ENCODE measurements around the gene ISLR2.

ISLR2 gene

GRCh38 chr15:74170875-74171578, 40.6 kb downstream of the ISLR2 start:
- H3K4me3 ChIP-seq (ENCODE audit: low read depth, low read length): no peak overlapping the region
- no peak for DNase-seq (ENCODE audit: low read depth)
- TF ChIP-seq MYC (IDR thresholded peaks at IDR 0.05; ENCODE audit: low read depth, low read length) (no peak), POLR2A (IDR thresholded peaks at IDR 0.05; ENCODE audit: extremely low read depth, insufficient read length) (no peak)
- TF ChIP-seq, protein P1, sequence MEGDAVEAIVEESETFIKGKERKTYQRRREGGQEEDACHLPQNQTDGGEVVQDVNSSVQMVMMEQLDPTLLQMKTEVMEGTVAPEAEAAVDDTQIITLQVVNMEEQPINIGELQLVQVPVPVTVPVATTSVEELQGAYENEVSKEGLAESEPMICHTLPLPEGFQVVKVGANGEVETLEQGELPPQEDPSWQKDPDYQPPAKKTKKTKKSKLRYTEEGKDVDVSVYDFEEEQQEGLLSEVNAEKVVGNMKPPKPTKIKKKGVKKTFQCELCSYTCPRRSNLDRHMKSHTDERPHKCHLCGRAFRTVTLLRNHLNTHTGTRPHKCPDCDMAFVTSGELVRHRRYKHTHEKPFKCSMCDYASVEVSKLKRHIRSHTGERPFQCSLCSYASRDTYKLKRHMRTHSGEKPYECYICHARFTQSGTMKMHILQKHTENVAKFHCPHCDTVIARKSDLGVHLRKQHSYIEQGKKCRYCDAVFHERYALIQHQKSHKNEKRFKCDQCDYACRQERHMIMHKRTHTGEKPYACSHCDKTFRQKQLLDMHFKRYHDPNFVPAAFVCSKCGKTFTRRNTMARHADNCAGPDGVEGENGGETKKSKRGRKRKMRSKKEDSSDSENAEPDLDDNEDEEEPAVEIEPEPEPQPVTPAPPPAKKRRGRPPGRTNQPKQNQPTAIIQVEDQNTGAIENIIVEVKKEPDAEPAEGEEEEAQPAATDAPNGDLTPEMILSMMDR (IDR thresholded peaks at IDR 0.05; ENCODE audit: low read depth, low read length): no peak
- TF ChIP-seq, protein P2, sequence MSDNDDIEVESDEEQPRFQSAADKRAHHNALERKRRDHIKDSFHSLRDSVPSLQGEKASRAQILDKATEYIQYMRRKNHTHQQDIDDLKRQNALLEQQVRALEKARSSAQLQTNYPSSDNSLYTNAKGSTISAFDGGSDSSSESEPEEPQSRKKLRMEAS (IDR thresholded peaks at IDR 0.05; ENCODE audit: low read depth, low read length): no peak

DNA sequence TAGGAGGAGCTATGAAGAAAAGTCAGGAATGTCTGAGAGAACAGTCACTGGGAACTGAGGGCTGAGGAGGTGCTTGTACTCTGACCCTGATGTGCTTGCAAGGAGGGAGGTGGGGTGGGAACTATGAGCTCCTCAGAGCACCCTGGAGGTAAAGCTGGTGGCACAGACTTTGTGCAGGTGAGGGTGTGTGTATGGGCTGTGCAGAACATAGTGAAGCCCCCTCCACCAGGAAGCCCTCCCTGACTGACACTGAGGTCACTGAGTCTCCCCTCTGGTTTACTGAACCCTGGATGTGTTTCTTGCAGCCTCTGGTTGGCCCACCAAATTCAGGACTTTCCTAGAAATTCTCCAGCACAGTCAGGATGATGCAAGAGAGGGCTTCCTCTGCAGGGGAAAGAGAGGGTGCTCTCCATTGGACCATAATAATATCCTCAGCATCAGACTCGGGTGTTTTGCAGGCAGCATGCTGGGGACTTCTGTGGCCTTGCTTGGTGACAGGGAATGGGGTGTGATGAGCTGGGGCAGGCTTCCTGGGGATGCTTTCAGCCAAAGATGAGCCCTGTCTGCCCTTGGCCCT, 41.7 kb downstream of the ISLR2 start:
- no peak for TF ChIP-seq MYC (IDR thresholded peaks at IDR 0.05; ENCODE audit: low read depth, low read length)
- TF ChIP-seq, protein P1 (IDR thresholded peaks at IDR 0.05; ENCODE audit: low read depth, low read length): no peak
- TF ChIP-seq, protein P2 (IDR thresholded peaks at IDR 0.05; ENCODE audit: low read depth, low read length): no peak
- TF ChIP-seq POLR2A (IDR thresholded peaks at IDR 0.05; ENCODE audit: extremely low read depth, insufficient read length): no peak
- H3K4me3 ChIP-seq (ENCODE audit: low read depth, low read length): no peak overlapping the region
- no peak for DNase-seq (ENCODE audit: low read depth)

DNA sequence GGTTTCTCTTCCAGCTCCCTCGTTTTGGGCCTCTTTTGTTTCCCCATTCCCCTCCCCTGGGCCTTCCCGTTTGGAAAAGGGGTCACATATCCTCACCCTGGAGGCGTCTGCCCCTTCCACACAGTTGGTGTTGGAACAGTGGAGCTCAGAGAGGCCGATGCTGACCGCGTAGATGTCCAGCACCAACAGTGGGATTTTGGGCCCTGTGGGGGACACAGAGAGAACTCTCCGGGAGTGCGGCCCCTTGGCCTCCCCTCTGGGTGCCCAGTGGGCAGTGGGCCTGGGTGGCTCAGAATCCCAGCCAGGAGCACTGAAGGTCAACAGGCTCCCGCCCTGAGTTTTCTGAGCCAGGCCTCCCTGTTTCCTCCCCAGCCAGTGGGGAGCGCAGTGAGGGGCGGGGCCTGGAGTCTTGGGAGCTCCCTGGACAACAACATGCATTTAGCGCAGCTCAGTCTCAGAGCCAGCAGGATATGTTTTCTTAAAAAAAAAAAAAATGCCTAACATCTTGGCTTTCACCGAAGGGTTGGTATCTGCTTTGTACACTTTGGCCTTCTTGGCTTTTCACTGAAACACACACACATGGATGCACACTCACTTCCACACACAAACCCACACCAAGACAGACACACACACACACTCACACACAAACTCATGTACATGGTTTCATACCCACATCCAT, 42.5 kb downstream of the ISLR2 start:
- H3K4me3 ChIP-seq (ENCODE audit: low read depth, low read length): no peak overlapping the region
- no peak for DNase-seq (ENCODE audit: low read depth)
- TF ChIP-seq, protein P2 (IDR thresholded peaks at IDR 0.05; ENCODE audit: low read depth, low read length): no peak
- TF ChIP-seq, protein P1 (IDR thresholded peaks at IDR 0.05; ENCODE audit: low read depth, low read length): no peak
- TF ChIP-seq POLR2A (IDR thresholded peaks at IDR 0.05; ENCODE audit: extremely low read depth, insufficient read length) (no peak), MYC (IDR thresholded peaks at IDR 0.05; ENCODE audit: low read depth, low read length) (no peak)

- H3K4me3 ChIP-seq (ENCODE audit: low read depth, low read length): no peak within 1 kb of the TSS
- DNase-seq (ENCODE audit: low read depth): no peak
- TF ChIP-seq MYC (IDR thresholded peaks at IDR 0.05; ENCODE audit: low read depth, low read length) (no peak), POLR2A (IDR thresholded peaks at IDR 0.05; ENCODE audit: extremely low read depth, insufficient read length) (no peak)
- TF ChIP-seq, protein P1 (IDR thresholded peaks at IDR 0.05; ENCODE audit: low read depth, low read length): no peak
- TF ChIP-seq, protein P2 (IDR thresholded peaks at IDR 0.05; ENCODE audit: low read depth, low read length): no peak
These were observed 43.2 kb downstream of the ISLR2 start, which contains the start of gene ISLR for GRCh38 chr15:74173380-74174218. ISLR (plus strand) TSS chr15:74173710; CDS start chr15:74174859, 1,149 bp downstream.

- no peak overlapping the region for H3K4me3 ChIP-seq (ENCODE audit: low read depth, low read length)
- TF ChIP-seq, protein P2 (IDR thresholded peaks at IDR 0.05; ENCODE audit: low read depth, low read length): no peak
- TF ChIP-seq, protein P1 (IDR thresholded peaks at IDR 0.05; ENCODE audit: low read depth, low read length): no peak
- TF ChIP-seq MYC (IDR thresholded peaks at IDR 0.05; ENCODE audit: low read depth, low read length): no peak
- DNase-seq (ENCODE audit: low read depth): no peak
These were observed 44.0 kb downstream of the ISLR2 start for GRCh38 chr15:74174219-74174957.

All from NB4 (cell line).